HG03442 (cell line): Measurements from ENCODE around the gene CXXC5.

ENCODE experiments used
- ATAC-seq: cut with Tn5 transposase; IDR thresholded peaks from one replicate; pipeline ENCODE4 v1.9.1; 2021; ENCODE audit warnings: mild to moderate bottlenecking, moderate library complexity; ENCODE audit not compliant: unreplicated experiment

Gene CXXC5

DNA sequence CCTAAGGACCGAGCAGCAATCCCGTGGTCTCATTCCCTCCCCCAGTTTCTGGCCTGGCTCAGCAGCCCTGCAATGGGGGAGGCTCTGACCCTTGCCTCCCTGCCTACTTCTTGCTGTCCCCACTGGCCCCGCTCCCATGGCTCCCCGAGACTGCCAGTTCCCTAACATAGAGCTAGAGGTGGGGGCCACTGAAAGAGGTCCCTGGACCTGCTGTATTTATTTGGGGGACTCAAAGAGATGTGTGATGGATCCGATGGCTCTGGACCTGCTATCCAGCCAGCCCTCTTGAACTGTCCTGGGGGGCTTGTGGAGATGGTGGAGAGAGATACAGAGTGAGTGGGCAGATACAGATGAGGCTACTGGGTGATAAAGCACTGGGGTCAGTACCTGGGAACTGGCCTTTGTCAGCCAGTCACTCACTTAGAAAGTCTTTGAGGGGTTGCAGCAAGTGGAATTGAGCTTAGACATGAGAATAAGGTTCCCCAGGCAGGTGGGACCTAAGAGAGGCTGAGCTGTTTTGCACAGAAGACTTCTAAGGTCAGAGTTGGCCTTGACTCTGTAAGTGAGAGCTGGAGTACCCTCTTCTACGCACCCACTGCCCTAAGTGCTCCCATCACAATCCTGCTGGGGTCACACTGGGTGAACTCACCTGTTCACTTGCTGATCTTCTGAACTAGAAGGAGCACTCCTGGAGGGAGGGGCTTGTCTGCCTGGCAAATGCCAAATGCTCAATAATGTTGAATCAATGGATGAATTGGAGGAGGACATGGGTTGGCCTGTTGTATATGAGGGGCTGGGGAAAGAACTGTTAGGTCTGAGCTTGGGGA, 42.9 kb downstream of the CXXC5 start:
- no peak for ATAC-seq

DNA sequence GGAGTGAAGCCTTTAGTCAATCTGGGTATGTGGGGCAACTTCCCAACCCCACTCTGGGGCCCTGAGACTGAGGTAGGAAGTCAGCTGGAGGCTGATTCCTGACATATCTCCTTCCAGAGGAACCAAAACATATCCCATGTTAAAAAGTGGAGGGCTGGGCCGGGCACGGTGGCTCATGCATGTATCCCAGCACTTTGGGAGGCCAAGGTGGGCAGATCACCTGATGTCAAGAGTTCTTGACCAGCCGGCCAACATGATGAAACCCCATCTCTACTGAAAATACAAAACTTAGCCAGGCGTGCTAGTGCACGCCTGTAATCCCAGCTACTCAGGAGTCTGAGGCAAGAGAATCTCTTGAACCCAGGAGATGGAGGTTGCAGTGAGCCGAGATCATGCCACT, 44.0 kb downstream of the CXXC5 start:
- ATAC-seq, result no peak

DNA sequence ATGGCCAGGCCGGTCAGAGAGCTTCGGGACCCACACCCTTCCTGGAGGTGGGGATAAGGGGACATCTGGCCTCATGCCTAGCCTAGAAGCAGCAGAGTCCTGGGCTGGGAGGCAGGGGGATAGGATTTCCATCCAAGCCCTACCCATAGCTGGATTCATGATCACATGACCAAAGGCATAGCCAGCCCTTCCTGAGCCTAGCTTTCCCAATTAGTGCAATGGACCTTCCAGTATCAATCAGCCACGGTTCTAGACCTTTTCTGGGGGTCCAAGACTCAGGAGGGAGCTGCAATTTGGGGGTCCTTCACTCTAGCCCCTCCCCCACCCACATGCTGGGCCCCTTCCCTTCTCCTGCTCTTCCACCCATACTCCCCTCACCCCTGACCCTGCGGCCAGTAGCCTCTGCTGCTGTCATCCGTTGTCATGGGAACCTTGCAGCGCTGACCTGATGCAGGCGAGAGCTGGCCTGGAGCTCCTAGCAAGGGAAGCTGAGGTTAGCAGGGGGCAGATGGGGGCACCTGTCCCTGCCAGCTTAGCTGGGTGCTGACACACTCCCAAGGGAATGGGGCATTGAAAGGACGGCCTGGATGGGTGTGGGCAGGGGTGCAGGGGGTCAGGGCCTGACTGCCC, 44.6 kb downstream of the CXXC5 start:
- ATAC-seq, result no peak

DNA sequence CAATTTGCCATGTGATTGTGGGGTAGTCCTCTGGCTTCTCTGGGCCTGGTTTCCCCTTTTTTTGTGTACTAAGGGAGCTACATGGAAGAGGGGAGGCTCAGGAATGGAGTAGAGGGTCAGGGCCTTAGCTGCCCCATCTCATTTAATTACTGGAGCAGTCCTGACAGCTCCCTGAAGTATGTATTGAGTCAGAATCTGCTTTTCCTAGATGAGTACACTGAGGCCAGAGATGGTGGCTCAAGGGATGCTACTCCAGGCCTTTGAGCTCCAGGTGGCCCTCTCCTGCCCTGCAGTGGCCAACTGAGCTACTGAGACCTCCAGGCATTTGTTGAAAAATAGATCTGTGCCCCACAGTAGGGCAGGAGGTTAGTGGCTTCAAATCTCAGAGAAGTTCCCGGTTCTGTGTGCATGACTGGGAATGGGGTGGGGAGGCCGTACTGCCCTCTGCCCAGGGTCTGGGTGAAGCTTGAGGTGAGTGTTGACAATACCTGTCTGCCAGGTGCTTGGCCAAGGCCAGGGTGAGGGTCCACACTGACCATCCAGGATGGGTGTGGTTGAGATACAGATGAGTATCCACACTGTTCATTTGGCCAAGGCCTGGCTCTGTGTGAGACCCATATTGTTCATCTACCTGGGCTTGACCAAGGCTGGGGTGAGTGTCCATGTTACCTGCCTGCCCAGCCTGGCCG, 45.7 kb downstream of the CXXC5 start:
- no peak for ATAC-seq

DNA sequence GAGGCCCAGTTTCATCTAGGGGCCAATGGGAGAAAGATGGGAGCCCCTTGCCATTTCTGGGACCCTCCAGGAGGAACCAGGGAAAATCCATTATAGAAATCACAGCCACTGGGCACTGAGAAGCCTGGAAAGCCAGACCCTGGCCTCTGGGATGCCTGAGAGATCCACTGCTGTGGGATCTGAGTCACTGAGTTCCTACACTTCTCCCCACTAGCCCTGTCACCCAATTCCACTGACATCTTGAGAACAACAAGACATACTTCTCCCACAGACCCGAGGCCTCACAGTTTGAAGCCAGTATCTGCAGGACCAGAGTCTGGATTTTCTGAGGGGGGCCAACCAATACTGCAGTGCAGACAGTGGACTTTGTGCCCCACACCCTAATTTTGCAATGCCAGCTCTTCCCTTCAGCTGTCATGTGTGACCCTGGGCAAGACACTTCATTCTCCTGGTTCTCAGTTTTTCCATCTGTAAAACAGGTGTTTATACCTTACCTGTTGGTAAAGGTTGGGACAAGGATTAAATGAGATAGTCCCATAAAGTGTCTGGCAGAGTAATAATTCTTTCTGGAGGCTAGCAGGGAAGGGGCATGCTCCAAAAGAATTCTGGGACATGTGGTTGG, 46.5 kb downstream of the CXXC5 start:
- ATAC-seq, result no peak

DNA sequence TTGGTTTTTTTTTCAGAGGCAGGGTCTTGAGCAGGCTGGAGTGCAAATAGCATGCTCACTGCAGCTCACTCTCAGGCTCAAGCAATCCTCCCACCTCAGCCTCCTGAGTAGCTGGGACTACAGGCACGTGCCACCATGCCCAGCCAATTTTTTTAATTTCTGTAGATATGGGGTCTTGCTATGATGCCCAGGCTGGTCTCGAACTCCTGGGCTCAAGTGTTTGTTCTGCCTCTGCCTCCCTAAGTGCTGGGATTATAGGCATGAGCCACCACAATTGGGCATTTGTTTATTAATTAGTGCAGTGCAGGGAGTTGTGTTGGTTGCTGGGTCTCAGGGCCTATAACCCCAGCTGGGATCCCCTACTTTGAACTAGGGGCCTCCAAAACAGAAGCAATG, 47.0 kb downstream of the CXXC5 start:
- no peak for ATAC-seq

DNA sequence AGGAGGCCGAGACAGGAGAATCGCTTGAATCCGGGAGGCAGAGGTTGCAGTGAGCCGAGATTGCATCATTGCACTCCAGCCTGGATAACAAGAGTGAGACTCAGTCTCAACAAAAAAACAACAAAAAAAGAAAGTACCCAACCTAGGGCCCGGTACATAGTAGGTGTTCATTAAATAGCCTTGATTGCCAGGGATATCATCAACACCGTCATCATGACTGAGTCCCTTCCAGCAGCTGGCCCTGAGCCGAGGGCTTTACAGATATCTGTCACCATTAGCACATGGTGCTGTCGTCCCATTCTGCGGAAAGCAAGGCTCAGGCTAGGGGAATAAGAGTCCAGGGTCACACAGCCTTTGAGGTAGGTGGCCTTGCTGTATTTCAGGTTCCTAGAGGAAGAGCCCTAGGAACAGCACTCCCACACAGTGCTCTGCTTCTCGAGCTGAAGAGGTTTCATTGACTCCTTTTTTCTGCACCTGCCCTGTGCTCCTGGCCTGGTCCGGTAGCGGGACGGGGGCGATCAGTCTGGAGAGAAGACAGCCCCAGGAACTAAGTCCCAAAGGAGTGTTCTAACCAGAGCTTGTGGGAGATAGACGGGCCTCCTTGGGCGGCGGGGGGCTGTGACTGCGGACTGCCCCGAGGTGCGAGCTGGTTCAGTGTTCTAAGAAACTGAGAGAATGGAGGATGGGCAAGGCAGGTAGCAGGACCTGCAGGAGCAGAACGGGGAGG, 48.2 kb downstream of the CXXC5 start:
- no peak for ATAC-seq

DNA sequence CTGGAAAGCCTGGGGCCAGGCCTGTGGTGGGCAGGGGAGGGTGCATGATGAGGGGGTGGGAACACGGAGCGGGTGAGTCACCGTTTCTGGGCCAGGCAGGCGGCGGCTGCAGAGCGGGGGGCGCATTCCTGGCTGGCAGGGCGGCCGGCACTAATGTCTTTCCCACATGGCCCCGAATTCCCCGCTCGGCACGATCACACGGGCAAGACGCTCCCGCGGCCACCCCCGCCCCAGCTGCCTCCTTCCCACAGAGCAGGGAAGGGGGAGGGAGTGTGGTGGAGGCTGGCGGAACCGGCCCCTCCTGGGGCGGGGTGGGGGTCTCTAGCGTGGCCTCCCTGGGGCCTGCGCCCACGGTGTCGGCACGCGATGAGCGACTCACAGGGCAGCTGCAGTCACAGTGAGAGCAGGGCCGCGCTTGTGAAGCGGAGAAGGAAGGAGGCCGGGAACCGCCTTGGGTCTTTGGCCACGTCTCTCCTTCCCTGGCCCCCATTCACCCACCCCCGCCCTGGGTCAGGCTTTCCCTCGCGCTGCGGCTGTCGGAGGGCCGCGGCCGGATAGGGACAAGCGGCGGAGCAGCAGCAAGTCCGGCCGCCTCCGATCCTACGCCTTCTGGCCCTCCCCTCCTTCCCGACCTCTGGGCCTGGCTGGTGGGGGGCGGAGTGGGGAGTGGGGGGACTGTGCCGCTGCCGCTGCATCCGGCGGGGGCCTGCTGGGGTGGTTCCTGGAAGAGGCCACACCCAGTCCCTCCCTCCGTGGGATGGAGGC, 48.9 kb downstream of the CXXC5 start:
- no peak for ATAC-seq

DNA sequence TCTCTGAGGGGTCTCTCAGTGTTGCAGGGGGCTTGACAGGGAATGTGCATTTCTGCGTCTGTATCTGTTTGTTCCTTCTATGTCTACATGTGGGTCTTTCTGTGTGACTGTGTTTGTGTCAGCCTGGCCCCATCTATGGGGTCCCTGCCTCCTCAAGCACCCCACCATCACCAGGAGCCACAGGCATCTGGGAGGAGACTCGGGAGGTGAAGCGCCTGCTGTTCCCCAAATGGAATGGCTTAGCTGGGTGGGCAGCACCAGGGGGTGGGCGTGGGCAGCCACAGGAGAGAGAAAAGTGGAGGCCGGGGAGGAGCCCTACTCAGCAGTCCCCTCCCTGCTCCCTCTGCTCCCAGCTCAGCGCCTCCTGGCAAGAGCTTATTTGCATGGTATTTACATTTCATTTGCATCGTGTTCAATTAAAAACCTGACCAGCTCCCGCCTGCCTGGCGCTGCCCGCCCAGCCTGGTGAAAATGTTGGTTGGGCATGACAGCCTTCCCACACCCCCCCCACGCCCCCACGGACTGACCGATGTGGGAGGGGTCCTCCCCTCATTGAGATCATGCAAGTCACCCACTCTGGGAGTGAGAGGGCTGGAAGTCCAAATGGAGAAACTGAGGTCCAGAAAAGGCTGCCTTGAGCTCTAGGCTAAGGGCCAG, 50.5 kb downstream of the CXXC5 start:
- ATAC-seq, result no peak

DNA sequence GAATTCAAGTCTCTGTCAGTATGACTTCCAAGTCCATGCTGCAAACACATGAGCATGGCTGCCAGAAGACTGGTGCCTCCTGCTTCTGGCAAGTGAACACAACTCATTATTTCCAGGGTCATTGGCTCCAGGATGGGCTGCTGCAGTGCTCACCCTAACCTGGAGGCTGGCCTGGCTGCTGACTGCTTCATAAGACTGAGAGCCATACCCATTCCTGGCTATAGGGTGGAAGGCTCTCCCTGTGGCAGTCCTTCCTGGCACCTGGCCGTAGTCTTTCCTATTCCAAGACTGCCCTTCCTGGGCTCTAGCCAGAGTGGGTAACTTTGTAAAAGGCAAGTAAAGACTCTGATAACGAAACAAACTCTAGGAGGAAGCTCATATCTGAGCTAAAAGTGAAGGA, 51.2 kb downstream of the CXXC5 start:
- ATAC-seq, result no peak

DNA sequence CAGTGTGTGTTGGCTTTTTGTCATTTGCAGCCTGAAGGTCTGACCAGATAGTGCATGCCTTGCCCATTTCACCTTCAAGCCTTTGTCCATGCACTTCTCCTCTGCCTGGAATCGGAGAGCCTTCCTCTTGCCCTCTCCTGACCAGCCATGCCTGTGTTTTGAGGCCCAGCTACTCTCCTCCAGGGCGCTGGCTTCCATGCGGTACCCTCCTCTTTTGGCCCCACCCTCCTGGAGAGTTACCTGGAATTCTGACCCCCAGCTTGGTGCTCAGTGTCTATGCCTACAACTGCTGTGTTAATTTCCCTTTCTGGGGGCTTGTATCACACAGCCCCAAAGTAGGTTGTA, 52.5 kb downstream of the CXXC5 start:
- no peak for ATAC-seq

DNA sequence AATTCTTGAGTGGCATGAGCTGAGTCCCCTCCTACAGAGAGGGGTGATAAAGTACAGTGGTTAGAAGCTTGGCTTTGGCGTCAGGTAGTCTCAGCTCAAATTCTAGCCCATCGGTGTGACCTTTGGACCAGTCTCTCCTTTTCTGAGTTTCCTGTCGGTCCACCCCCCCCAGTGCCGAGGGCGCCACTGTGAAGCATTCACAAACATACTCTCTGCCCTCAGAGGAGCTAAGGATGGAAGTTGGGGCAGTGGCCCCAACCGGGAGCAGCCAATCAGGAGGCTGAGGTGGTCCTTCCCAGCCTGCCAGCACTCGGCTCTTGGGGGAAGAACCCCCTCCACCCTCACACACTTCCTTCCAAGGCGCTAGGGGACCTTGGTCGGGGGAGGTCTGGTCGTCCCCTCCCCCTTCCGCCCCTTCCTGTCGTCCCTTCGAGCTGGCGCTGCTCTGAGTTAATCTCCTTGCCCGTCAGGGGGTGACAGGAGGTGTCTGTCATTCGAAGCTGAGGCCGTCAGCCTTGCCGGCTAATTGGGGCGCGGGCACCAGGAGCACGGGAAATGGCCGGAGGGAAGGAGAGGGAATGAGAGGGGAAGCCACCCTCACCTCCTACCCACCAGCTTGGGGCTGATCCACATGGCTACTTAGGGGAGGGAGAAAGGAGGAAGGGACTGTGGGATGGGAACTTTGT, 53.0 kb downstream of the CXXC5 start:
- ATAC-seq, result no peak

DNA sequence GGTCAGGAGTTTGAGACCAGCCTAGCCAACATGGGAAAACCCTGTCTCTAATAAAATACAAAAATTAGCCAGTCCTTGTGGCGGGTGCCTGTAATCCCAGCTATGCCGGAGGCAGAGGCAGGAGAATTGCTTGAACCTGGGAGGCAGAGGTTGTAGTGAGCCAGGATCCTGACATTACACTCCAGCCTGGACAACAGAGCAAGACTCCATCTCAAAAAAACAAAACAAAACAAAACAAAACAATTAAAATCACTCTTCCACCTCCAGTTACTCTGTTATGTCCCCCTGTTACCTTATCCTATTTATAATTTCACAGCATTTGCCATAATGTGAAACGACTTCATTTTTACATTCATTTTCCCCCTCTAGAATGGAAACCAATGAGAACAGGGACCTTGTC, 54.4 kb downstream of the CXXC5 start:
- no peak for ATAC-seq

DNA sequence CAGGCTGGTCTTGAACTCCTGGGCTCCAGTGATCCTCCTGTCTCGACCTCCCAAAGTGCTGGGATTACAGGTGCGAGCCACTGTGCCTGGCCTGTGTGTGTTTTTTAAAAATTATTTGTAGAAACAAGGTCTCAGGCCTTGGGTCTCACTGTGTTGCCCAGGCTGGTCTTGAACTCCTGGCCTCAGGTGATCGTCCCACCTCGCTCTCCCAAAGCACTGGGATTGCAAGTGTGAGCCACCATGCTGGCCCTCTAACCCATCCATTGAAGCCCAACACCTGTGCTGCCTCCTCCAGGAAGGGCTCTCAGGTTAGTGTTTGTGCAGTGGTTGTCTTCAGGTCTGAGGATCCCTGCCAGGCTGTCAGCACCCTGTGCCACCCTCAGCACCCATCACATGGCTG, 56.6 kb downstream of the CXXC5 start:
- no peak for ATAC-seq

DNA sequence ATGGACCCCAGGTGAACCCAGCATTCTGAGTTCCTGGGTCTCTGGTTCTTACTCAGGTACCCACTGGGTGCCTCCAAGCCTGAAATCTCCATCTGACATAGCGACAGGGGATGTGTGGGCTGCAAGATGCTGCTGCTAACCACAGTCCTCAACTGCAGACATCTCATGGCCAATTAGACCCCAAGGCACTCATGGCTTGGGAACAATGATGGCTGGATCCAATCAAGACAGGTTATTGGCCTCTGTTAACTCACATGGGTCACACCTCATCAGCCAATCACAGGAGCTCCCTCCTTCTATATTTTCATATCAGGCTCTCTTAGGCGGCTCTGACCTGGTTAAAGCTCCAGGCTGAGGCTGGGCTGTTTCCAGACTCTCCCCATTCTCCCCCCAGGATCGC, 57.0 kb downstream of the CXXC5 start:
- no peak for ATAC-seq

DNA sequence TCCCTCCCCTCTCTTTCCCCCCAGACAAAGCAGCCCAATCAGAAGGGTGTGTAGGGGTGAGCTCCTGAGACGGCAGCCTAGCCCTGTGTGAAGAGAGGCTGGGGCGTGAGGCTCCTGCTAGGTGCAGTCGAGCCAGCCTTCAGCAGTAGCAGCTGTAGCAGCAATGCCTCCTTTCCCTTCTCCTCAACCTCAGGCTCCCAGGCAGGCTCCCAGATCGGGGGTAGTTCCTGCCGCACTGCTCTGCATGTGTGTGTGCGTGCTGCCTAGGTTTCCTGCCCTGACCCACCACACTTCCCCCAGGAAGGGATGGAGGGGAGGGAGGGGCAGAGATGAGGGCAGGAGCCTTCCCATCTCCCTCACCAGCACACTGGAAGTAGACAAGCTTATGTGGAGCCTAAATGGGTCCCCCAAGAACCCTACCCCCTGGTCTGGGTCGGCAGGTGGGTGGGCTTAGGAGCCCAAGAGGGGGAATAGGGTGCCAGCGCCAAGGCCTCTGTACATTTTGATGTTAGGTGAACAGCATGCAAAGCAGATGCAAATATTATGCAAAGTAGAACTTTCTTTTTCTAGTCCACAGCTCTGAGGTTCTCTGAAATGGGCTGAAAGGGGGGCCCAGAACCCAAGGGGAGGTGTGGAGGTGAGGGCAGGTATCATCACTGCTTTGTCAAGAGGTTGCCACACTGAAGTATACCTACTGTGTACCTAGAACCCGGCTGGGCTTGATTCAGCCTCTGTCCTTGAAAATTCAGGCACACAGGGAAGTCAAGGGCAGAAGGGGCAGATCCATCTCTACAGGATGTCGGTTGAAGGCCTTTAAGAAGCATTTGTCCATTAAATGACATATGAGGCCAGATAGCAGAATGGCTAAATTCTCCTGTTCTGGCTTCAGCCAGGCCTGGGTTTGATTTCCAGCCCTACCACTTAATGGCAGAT, 57.8 kb downstream of the CXXC5 start:
- no peak for ATAC-seq

DNA sequence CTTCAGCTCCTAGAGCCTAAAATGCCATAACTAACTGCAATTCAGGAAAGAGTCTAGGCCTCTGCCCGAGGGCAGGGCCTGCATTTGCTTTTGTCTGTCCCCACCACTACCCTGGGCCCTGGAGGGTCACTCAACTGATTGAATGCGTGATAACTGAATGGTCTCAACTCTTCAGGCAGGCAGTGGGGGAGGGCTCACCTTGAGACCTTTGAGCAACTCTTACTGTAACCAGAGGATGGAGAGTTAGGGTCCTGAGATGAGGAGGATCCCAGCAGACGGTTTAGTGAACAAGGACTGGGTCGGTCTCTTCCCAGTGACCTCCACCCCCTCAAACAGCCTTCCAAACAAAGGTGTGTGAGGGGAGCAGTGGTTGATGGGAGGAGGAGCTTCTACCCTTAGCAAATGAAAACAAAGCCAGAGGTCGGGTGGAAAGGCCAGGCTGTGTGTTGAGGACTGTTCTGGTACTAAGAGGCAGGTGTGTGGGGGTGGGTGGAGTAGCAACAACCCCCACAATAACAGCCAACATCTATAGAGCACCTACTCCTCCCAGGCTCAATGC, 59.4 kb downstream of the CXXC5 start:
- no peak for ATAC-seq

DNA sequence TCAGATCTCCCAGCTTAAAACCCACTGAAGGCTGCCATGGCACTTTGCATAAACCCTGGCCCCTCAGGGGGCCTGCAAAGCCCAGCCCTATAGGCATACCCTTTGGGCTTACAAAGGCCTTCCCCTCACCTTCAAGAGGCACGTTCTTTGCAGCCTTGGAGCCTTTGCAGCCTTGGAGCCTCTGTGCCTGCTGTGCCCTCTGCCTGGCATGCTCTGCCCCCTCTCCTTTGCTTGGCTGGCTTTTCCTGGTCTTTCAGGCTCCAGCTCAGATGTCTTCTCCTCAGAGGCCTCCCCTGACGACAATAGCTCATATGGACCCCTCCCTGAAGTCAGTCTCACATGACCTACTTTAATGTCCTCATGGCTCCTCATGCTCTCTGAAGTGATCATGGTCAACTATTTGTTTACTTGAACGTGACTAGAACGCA, 60.3 kb downstream of the CXXC5 start:
- ATAC-seq, result no peak
